ENCODE measurements around the gene NHERF2. TPM values are rescaled to one million over a fixed set of nuclear protein-coding genes. Genes with fewer than 3 reads are reported as not detected.
"Not testable (repeated sequence)": the region's sequence is repeated elsewhere in the genome, so short reads cannot be mapped to it uniquely, and the experiment has no call there.

Gene NHERF2
- total and polyA plus RNA-seq, 5 donors from 2014 or later: 0.09 to 1.5 (median 0.27) TPM

DNA sequence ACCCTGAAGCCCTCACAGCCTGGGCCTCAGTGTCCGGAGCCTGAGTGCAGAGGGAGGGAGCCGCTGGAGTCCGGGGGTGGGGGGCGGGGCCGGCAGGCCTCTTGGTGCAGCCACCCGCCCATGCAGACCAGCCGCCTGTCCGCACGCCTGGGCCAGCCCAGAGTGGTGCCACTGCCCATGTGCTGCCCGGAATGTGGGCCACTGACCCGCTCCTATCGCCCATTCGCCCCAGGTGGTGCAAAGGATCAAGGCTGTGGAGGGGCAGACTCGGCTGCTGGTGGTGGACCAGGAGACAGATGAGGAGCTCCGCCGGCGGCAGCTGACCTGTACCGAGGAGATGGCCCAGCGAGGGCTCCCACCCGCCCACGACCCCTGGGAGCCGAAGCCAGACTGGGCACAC is 2.6 kb downstream of the NHERF2 start:
- peaks cover 14% of the 10 kb centered on the region for H3K4me1 ChIP-seq (ENCODE audit: control insufficient read depth, insufficient read depth, low read length, poor library complexity, severe bottlenecking)
- Mint-ChIP-seq H3K36me3 (no peaks in the 10 kb centered on the region), H3K27me3 (peaks cover 18% of the 10 kb centered on the region), H3K4me1 (peaks cover 0 to 11% (median 2%) of the 10 kb centered on the region in 4 donors), H3K4me3 (peak overlapping the region in 1 of 4 donors; percentile 21), H3K9me3 (no peaks in the 10 kb centered on the region), H3K27ac (no peak overlapping the region)
- ATAC-seq (ENCODE audit: low read depth in 2 of 2) (no peak), DNase-seq (no peak)
- H3K36me3 ChIP-seq (ENCODE audit: control insufficient read depth, insufficient read depth, low read length): no peaks in the 10 kb centered on the region
- no peak overlapping the region for H3K4me3 ChIP-seq (ENCODE audit: low read depth, low read length)
- no peaks in the 10 kb centered on the region for H3K9me3 ChIP-seq (ENCODE audit: control insufficient read depth in 2 of 2, low read length in 2 of 2)
- no peaks in the 10 kb centered on the region for H3K27me3 ChIP-seq (ENCODE audit: control insufficient read depth, insufficient read depth, low read length)
- no peak overlapping the region for H3K27ac ChIP-seq (ENCODE audit: insufficient read depth, low read length, poor library complexity, severe bottlenecking)

GRCh38 chr16:2030036-2030435 is 3.3 kb downstream of the NHERF2 start:
- Mint-ChIP-seq H3K36me3 (no peaks in the 10 kb centered on the region), H3K27me3 (peaks cover 16% of the 10 kb centered on the region), H3K4me3 (peak overlapping the region in 3 of 4 donors; percentile 21 to 43 (median 28)), H3K4me1 (peaks cover 0 to 11% (median 2%) of the 10 kb centered on the region in 4 donors), H3K9me3 (no peaks in the 10 kb centered on the region), H3K27ac (peak overlapping the region in 1 of 3 donors; percentile 56)
- Histone ChIP-seq H3K27ac (ENCODE audit: insufficient read depth, low read length, poor library complexity, severe bottlenecking) (no peak overlapping the region), H3K4me1 (ENCODE audit: control insufficient read depth, insufficient read depth, low read length, poor library complexity, severe bottlenecking) (peaks cover 14% of the 10 kb centered on the region), H3K36me3 (ENCODE audit: control insufficient read depth, insufficient read depth, low read length) (no peaks in the 10 kb centered on the region), H3K4me3 (ENCODE audit: low read depth, low read length) (no peak overlapping the region), H3K9me3 (ENCODE audit: control insufficient read depth in 2 of 2, low read length in 2 of 2) (no peaks in the 10 kb centered on the region), H3K27me3 (ENCODE audit: control insufficient read depth, insufficient read depth, low read length) (no peaks in the 10 kb centered on the region)
- DNase-seq (no peak), ATAC-seq (ENCODE audit: low read depth in 2 of 2) (no peak)

DNA sequence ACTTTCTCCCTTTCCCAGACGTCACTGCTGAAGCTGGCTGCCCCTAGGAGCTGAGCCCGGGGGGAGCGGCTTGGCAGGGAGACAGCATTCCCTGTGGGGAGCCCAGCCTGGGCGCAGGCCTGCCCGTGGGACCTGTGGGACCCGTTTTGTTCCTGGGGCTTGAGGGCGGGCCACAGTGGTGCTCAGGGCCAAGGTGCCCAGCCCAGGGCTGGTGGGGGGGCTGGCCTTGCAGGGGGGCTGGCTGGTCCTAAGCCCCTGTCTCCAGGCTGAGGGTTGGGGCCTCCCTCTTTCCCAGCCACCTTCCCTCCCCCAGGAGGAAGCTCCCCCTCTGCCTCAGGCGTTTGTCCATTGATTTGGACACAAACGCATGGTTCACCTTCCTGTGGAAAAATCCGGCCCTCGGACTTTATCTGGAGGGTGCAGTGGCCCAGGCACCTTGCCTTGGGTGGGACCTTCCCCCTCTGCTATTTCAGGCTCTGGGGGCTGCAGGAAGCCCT is 4.4 kb downstream of the NHERF2 start:
- Histone ChIP-seq H3K9me3 (ENCODE audit: control insufficient read depth in 2 of 2, low read length in 2 of 2) (no peaks in the 10 kb centered on the region), H3K4me1 (ENCODE audit: control insufficient read depth, insufficient read depth, low read length, poor library complexity, severe bottlenecking) (peaks cover 12% of the 10 kb centered on the region), H3K27ac (ENCODE audit: insufficient read depth, low read length, poor library complexity, severe bottlenecking) (no peak overlapping the region), H3K4me3 (ENCODE audit: low read depth, low read length) (no peak overlapping the region), H3K27me3 (ENCODE audit: control insufficient read depth, insufficient read depth, low read length) (no peaks in the 10 kb centered on the region), H3K36me3 (ENCODE audit: control insufficient read depth, insufficient read depth, low read length) (no peaks in the 10 kb centered on the region)
- no peaks in the 10 kb centered on the region for H3K36me3 Mint-ChIP-seq
- H3K27ac Mint-ChIP-seq: no peak overlapping the region
- peaks cover 0 to 8% (median 2%) of the 10 kb centered on the region in 4 donors for H3K4me1 Mint-ChIP-seq
- ATAC-seq (ENCODE audit: low read depth in 2 of 2): no peak
- no peak for DNase-seq
- H3K9me3 Mint-ChIP-seq: no peaks in the 10 kb centered on the region
- H3K4me3 Mint-ChIP-seq: no peak overlapping the region
- peaks cover 11% of the 10 kb centered on the region for H3K27me3 Mint-ChIP-seq

DNA sequence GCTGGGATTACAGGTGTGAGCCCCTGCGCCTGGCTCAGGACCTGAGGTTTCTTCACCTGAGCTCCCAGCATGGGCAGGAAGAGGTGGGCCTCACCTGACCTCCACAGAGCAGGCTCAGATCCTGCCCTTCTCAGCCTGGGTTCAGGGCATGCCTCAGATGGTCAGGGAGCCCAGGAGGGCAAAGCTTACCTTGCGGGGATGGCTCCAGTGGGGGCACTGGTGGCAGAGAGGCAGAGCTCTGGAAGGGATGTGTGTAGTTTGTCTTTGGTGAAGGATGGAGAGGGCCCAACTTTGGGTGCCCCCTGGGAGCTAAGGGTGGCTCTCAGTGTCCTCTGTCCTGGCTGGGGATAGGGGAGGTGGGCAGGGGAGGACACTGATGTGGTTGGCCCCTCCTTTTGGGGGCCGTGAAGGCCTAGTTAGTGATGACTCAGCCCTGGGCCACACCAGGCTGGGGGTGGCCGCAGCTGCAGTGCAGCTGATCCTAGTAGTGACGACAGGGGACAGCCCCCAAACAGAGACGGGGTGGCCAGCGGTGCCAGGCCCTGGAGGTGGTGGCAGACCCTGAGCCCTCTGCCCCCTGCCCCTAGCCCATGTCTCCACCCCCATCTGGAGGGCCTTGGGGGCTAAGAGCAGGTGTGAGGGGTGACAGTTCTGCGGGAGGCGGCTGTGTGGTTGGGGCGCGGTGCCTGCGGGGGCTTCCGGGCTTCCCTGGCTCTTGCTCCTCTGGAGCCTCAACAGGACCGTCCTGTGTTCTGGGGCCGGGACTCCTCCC is 5.8 kb downstream of the NHERF2 start:
- no peak overlapping the region for H3K4me3 ChIP-seq (ENCODE audit: low read depth, low read length)
- H3K4me1 ChIP-seq (ENCODE audit: control insufficient read depth, insufficient read depth, low read length, poor library complexity, severe bottlenecking): peaks cover 2% of the 10 kb centered on the region
- no peaks in the 10 kb centered on the region for H3K9me3 ChIP-seq (ENCODE audit: control insufficient read depth in 2 of 2, low read length in 2 of 2)
- H3K27me3 ChIP-seq (ENCODE audit: control insufficient read depth, insufficient read depth, low read length): no peaks in the 10 kb centered on the region
- no peak for ATAC-seq (ENCODE audit: low read depth in 2 of 2)
- DNase-seq: no peak
- Mint-ChIP-seq H3K4me3 (no peak overlapping the region), H3K36me3 (no peaks in the 10 kb centered on the region), H3K27me3 (peaks cover 9% of the 10 kb centered on the region), H3K9me3 (no peaks in the 10 kb centered on the region), H3K27ac (no peak overlapping the region), H3K4me1 (peaks cover 0 to 6% (median under 1%) of the 10 kb centered on the region in 4 donors)
- no peaks in the 10 kb centered on the region for H3K36me3 ChIP-seq (ENCODE audit: control insufficient read depth, insufficient read depth, low read length)
- no peak overlapping the region for H3K27ac ChIP-seq (ENCODE audit: insufficient read depth, low read length, poor library complexity, severe bottlenecking)

DNA sequence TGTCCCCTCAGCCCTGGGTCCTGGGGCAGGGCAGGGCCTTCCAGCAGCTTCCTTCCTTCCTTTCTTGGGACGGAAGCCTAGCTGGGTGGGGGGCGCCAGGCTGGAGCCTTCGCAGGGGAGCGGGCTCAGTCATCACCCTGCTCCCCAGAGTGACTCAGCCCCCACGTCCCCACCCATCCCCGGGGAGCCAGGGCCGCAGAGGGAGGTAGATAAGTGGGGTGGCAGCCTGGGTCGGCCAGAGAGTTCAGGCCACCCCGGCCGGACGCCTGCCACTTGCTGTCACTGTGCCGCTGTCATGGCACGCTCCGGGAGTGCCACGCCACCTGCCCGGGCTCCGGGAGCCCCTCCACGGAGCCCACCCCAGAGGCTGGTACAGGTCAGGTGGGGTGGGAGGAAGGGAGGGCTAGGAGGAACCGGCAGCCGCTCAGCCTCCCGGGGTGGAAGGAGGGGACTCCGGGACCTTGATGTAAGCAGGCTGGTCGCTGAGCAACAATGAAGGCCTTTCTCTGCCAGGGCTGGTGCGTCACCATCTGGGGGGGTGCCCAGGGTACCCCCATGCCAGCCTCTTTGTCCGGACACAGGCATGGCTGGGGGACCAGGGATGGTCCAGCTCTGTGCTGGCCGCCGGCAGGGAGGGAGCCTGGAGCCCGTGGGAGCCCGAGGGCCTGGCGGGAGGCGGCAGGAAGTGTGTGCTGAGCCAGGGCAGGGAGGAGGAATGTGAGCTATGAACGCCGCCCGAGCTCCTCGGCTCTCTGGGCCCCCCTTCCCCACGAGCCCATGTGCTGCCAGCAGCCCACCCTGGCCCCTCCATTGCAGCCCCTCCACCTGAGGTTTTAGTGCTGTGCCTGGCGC is 6.6 kb downstream of the NHERF2 start:
- DNase-seq: no peak
- peaks cover 2% of the 10 kb centered on the region for H3K27me3 Mint-ChIP-seq
- no peaks in the 10 kb centered on the region for H3K27me3 ChIP-seq (ENCODE audit: control insufficient read depth, insufficient read depth, low read length)
- H3K27ac Mint-ChIP-seq: peak overlapping the region in 1 of 3 donors; percentile 14
- no peaks in the 10 kb centered on the region for H3K9me3 Mint-ChIP-seq
- H3K4me3 Mint-ChIP-seq: no peak overlapping the region
- no peaks in the 10 kb centered on the region for H3K36me3 Mint-ChIP-seq
- no peaks in the 10 kb centered on the region for H3K36me3 ChIP-seq (ENCODE audit: control insufficient read depth, insufficient read depth, low read length)
- H3K4me1 ChIP-seq (ENCODE audit: control insufficient read depth, insufficient read depth, low read length, poor library complexity, severe bottlenecking): no peaks in the 10 kb centered on the region
- no peak for ATAC-seq (ENCODE audit: low read depth in 2 of 2)
- H3K27ac ChIP-seq (ENCODE audit: insufficient read depth, low read length, poor library complexity, severe bottlenecking): no peak overlapping the region
- no peaks in the 10 kb centered on the region for H3K9me3 ChIP-seq (ENCODE audit: control insufficient read depth in 2 of 2, low read length in 2 of 2)
- no peak overlapping the region for H3K4me3 ChIP-seq (ENCODE audit: low read depth, low read length)
- no peaks in the 10 kb centered on the region for H3K4me1 Mint-ChIP-seq

- H3K36me3 Mint-ChIP-seq; H3K4me3 ChIP-seq (ENCODE audit: low read depth, low read length); H3K27ac ChIP-seq (ENCODE audit: insufficient read depth, low read length, poor library complexity, severe bottlenecking); H3K9me3 ChIP-seq (ENCODE audit: control insufficient read depth in 2 of 2, low read length in 2 of 2); H3K4me1 ChIP-seq (ENCODE audit: control insufficient read depth, insufficient read depth, low read length, poor library complexity, severe bottlenecking); H3K27me3 Mint-ChIP-seq; H3K36me3 ChIP-seq (ENCODE audit: control insufficient read depth, insufficient read depth, low read length); H3K27me3 ChIP-seq (ENCODE audit: control insufficient read depth, insufficient read depth, low read length); DNase-seq; H3K4me1 Mint-ChIP-seq; ATAC-seq (ENCODE audit: low read depth in 2 of 2); H3K27ac Mint-ChIP-seq; H3K9me3 Mint-ChIP-seq: not testable (repeated sequence)
- H3K4me3 Mint-ChIP-seq: peak overlapping the region in 1 of 4 donors; percentile 13
Observed at GRCh38 chr16:2033909-2034695, 7.4 kb downstream of the NHERF2 start.

DNA sequence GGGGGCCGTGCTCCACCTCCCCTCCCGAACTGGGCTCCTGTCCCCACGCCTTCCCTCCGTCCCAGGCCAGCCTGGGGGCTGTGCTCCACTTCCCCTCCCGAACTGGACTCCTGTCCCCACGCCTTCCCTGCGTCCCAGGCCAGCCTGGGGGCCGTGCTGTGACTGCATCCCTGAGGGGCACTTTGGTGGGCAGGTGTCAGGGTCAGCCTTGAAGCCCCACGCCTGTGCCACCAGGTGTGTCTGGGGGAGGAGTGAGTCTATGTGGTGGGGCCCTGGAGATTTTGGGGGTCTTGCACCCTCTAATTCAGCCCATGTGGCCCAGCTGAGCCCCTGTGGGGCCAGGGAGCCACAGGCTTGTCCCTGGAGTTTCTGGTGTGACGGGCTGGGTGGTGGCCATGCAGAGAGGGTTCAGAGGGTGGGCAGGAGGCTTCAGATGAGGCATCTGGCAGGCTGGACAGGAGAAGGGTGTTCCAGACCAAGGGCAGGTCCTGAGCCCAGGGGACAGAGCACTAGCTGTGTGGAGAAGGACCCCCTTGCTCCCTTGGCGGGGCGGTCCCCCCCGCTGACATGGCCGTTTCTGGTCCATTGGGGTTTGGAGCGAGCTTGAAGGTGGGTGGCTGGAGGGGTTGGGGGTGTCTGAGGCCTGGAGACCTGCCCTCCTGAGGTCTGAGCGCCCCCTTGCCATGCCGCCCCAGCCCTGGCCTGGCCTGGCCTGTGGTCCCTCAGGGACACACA is 8.2 kb downstream of the NHERF2 start:
- H3K36me3 ChIP-seq (ENCODE audit: control insufficient read depth, insufficient read depth, low read length): no peaks in the 10 kb centered on the region
- Mint-ChIP-seq H3K36me3 (no peaks in the 10 kb centered on the region), H3K4me3 (no peak overlapping the region), H3K9me3 (no peaks in the 10 kb centered on the region), H3K27me3 (no peaks in the 10 kb centered on the region), H3K27ac (no peak overlapping the region), H3K4me1 (no peaks in the 10 kb centered on the region)
- no peak overlapping the region for H3K27ac ChIP-seq (ENCODE audit: insufficient read depth, low read length, poor library complexity, severe bottlenecking)
- no peak overlapping the region for H3K4me3 ChIP-seq (ENCODE audit: low read depth, low read length)
- DNase-seq (no peak), ATAC-seq (ENCODE audit: low read depth in 2 of 2) (no peak)
- H3K27me3 ChIP-seq (ENCODE audit: control insufficient read depth, insufficient read depth, low read length): no peaks in the 10 kb centered on the region
- no peaks in the 10 kb centered on the region for H3K4me1 ChIP-seq (ENCODE audit: control insufficient read depth, insufficient read depth, low read length, poor library complexity, severe bottlenecking)
- H3K9me3 ChIP-seq (ENCODE audit: control insufficient read depth in 2 of 2, low read length in 2 of 2): no peaks in the 10 kb centered on the region

Measured in CD4-positive, CD25-positive, alpha-beta regulatory T cell (primary cell).